WERI-Rb-1 (cell line): Measurements from ENCODE around the gene PRICKLE1.

Experiments
- DNase-seq: peaks from one replicate; pipeline ENCODE4 v3.0.0-alpha.2; 2020
- H3K27ac ChIP-seq: fragments of 250-450 bp; sonication (Bioruptor Pico); 2 replicates; pipeline ENCODE4 v1.5.1; 2020; ENCODE audit warnings: mild to moderate bottlenecking, moderate library complexity
- H3K27me3 ChIP-seq: fragments of 250-450 bp; sonication (Bioruptor Pico); 2 replicates; pipeline ENCODE4 v1.5.1; 2021; ENCODE audit warnings: mild to moderate bottlenecking, low read depth, moderate library complexity; ENCODE audit not compliant: insufficient read depth, severe bottlenecking
- H3K36me3 ChIP-seq: fragments of 250-450 bp; sonication (Bioruptor Pico); 2 replicates; pipeline ENCODE4 v1.5.1; 2020; ENCODE audit warnings: mild to moderate bottlenecking, moderate library complexity
- H3K4me3 ChIP-seq: 2 replicates; pipeline ENCODE4 v1.5.1; 2011; ENCODE audit warnings: low read depth, mild to moderate bottlenecking, control low read depth, low read length
- H3K9me3 ChIP-seq: fragments of 250-450 bp; sonication (Bioruptor Pico); 2 replicates; pipeline ENCODE4 v1.5.1; 2021; ENCODE audit warnings: mild to moderate bottlenecking, moderate library complexity; ENCODE audit not compliant: severe bottlenecking
- CTCF ChIP-seq: IDR thresholded peaks from 2 replicates; pipeline ENCODE4 v1.5.1; 2011; ENCODE audit warnings: low read depth, mild to moderate bottlenecking, control low read depth, inconsistent platforms, low read length

The PRICKLE1 gene

GRCh38 chr12:42534184-42534838, 55.2 kb downstream of the PRICKLE1 start:
- TF ChIP-seq CTCF = no peak
- no peak overlapping the region for H3K27ac ChIP-seq
- no peaks in the 10 kb centered on the region for H3K9me3 ChIP-seq
- no peaks in the 10 kb centered on the region for H3K36me3 ChIP-seq
- DNase-seq = no peak
- no peak overlapping the region for H3K4me3 ChIP-seq
- no peaks in the 10 kb centered on the region for H3K27me3 ChIP-seq

GRCh38 chr12:42530284-42530683, 59.3 kb downstream of the PRICKLE1 start:
- Histone ChIP-seq H3K9me3 (no peaks in the 10 kb centered on the region), H3K27me3 (no peaks in the 10 kb centered on the region), H3K36me3 (no peaks in the 10 kb centered on the region), H3K27ac (no peak overlapping the region), H3K4me3 (no peak overlapping the region)
- TF ChIP-seq CTCF = no peak
- no peak for DNase-seq

GRCh38 chr12:42525444-42525843, 64.1 kb downstream of the PRICKLE1 start:
- Histone ChIP-seq H3K36me3 (no peaks in the 10 kb centered on the region), H3K27ac (no peak overlapping the region), H3K9me3 (no peaks in the 10 kb centered on the region), H3K27me3 (no peaks in the 10 kb centered on the region), H3K4me3 (no peak overlapping the region)
- TF ChIP-seq CTCF = no peak
- no peak for DNase-seq

GRCh38 chr12:42524716-42525115, 64.8 kb downstream of the PRICKLE1 start:
- Histone ChIP-seq H3K9me3 (no peaks in the 10 kb centered on the region), H3K4me3 (no peak overlapping the region), H3K36me3 (no peaks in the 10 kb centered on the region), H3K27ac (no peak overlapping the region), H3K27me3 (no peaks in the 10 kb centered on the region)
- TF ChIP-seq CTCF = no peak
- no peak for DNase-seq

GRCh38 chr12:42516573-42516972, 73.0 kb downstream of the PRICKLE1 start:
- no peak for DNase-seq
- no peaks in the 10 kb centered on the region for H3K27me3 ChIP-seq
- no peak overlapping the region for H3K4me3 ChIP-seq
- no peaks in the 10 kb centered on the region for H3K9me3 ChIP-seq
- no peak overlapping the region for H3K27ac ChIP-seq
- TF ChIP-seq CTCF = no peak
- no peaks in the 10 kb centered on the region for H3K36me3 ChIP-seq

- Histone ChIP-seq H3K27me3 (no peaks in the 10 kb centered on the region), H3K9me3 (no peaks in the 10 kb centered on the region), H3K27ac (no peak overlapping the region), H3K36me3 (no peaks in the 10 kb centered on the region), H3K4me3 (no peak overlapping the region)
- DNase-seq = no peak
- no peak for TF ChIP-seq CTCF
These were observed 77.9 kb downstream of the PRICKLE1 start for GRCh38 chr12:42511656-42512055.
